Upper lobe of left lung (tissue), 4 donors: ENCODE results near the gene LYZL6.

Source experiments
- EP300 ChIP-seq, 4 donors: sonication (generic); formaldehyde crosslinking; IDR thresholded peaks; one replicate each; pipeline ENCODE4 v1.5.1; 2017; ENCODE audit warnings: antibody characterized with exemption in 4 of 4, control low read depth in 2 of 4
- TF ChIP-seq, protein P1 (sequence below), 6 experiments: fragments of 450-650 bp in 4 of 6; fragments of 200-600 bp in 2 of 6; sonication (generic) in 2 of 6; IDR thresholded peaks; one replicate each; pipeline ENCODE4 v1.5.1; 2016 to 2019; ENCODE audit warnings: antibody characterized with exemption in 6 of 6

- TF ChIP-seq, protein P1, sequence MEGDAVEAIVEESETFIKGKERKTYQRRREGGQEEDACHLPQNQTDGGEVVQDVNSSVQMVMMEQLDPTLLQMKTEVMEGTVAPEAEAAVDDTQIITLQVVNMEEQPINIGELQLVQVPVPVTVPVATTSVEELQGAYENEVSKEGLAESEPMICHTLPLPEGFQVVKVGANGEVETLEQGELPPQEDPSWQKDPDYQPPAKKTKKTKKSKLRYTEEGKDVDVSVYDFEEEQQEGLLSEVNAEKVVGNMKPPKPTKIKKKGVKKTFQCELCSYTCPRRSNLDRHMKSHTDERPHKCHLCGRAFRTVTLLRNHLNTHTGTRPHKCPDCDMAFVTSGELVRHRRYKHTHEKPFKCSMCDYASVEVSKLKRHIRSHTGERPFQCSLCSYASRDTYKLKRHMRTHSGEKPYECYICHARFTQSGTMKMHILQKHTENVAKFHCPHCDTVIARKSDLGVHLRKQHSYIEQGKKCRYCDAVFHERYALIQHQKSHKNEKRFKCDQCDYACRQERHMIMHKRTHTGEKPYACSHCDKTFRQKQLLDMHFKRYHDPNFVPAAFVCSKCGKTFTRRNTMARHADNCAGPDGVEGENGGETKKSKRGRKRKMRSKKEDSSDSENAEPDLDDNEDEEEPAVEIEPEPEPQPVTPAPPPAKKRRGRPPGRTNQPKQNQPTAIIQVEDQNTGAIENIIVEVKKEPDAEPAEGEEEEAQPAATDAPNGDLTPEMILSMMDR (IDR thresholded peaks at IDR 0.05), result no peak
- no peak for TF ChIP-seq EP300 (IDR thresholded peaks at IDR 0.05)
Measured at GRCh38 chr17:35890774-35891155, 52.7 kb downstream of the LYZL6 start.
